ENCODE measurements around the gene AK8.

Gene AK8

DNA sequence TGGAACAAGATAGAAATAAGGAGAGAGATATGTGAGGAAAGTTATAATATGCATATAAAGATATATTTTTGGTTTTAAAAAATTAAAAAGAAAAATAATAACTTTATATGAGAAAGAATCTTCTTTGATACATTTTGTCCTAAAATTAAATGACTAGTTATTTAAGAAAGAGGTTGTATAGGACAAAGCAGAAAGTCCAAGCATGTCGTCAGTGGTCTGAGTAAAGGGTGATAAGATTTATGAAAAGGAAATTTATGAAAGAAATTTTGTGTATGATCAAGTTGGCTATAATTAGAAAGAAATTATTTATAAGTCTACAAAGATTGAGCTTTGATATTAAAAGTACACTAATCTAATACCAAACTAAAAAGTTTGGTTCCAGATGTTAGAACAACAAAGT, 175.8 kb downstream of the AK8 start:
- no peak for DNase-seq (ENCODE audit: extremely low read depth, low read depth)
- no peak overlapping the region for H3K4me3 ChIP-seq (replicated peaks; ENCODE audit: low read depth, low read length)
- TF ChIP-seq, protein P1, sequence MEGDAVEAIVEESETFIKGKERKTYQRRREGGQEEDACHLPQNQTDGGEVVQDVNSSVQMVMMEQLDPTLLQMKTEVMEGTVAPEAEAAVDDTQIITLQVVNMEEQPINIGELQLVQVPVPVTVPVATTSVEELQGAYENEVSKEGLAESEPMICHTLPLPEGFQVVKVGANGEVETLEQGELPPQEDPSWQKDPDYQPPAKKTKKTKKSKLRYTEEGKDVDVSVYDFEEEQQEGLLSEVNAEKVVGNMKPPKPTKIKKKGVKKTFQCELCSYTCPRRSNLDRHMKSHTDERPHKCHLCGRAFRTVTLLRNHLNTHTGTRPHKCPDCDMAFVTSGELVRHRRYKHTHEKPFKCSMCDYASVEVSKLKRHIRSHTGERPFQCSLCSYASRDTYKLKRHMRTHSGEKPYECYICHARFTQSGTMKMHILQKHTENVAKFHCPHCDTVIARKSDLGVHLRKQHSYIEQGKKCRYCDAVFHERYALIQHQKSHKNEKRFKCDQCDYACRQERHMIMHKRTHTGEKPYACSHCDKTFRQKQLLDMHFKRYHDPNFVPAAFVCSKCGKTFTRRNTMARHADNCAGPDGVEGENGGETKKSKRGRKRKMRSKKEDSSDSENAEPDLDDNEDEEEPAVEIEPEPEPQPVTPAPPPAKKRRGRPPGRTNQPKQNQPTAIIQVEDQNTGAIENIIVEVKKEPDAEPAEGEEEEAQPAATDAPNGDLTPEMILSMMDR (IDR thresholded peaks at IDR 0.05; ENCODE audit: low read depth, low read length, missing control alignments), result no peak

DNA sequence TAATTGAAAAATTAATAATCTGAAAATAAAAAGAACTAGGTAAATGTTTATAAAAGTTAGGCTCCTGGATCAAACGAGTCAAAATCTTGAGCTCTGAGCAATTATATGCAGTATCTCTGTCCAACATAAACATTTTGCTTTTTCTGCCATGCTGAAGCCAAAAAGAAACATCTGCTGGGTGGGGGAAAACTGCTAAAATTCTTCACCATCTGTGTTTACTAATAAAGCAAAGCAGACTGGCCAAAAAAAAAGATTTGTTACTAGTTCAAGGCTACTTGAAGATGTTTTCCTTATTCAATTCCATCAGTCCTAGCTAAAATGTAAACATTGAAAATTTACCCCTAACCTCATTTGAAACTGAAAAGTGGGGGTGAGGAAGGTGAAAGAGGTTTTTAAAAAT, 178.1 kb downstream of the AK8 start:
- peak; percentile 9 for DNase-seq (ENCODE audit: extremely low read depth, low read depth)
- TF ChIP-seq, protein P1 (IDR thresholded peaks at IDR 0.05; ENCODE audit: low read depth, low read length, missing control alignments), result no peak
- H3K4me3 ChIP-seq (replicated peaks; ENCODE audit: low read depth, low read length), result no peak overlapping the region

DNA sequence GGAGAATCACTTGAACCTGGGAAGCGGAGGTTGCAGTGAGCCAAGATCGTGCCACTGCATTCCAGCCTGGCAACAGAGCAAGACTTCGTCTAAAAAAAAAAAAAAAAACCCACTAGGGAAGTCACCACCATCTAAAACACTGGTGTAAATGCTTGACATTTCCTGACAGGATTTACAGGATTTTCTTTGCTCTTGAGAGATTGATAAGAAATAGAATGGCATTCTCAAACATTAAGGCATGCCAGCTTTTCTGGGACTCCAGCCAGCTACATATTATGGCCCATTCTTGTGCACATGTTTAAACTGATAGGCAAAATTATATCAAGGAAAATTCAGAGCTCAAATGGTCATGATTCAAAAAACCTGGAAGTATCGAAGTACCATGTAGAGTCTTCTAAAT, 179.1 kb downstream of the AK8 start:
- no peak for DNase-seq (ENCODE audit: extremely low read depth, low read depth)
- TF ChIP-seq, protein P1 (IDR thresholded peaks at IDR 0.05; ENCODE audit: low read depth, low read length, missing control alignments), result no peak
- H3K4me3 ChIP-seq (replicated peaks; ENCODE audit: low read depth, low read length), result no peak overlapping the region

- TF ChIP-seq, protein P1 (IDR thresholded peaks at IDR 0.05; ENCODE audit: low read depth, low read length, missing control alignments), result no peak
- DNase-seq (ENCODE audit: extremely low read depth, low read depth), result no peak
- no peak overlapping the region for H3K4me3 ChIP-seq (replicated peaks; ENCODE audit: low read depth, low read length)
Observed at GRCh38 chr9:132697230-132697629, 180.9 kb downstream of the AK8 start.

- TF ChIP-seq, protein P1 (IDR thresholded peaks at IDR 0.05; ENCODE audit: low read depth, low read length, missing control alignments), result peak; percentile 19
- DNase-seq (ENCODE audit: extremely low read depth, low read depth), result no peak
- no peak overlapping the region for H3K4me3 ChIP-seq (replicated peaks; ENCODE audit: low read depth, low read length)
Observed at GRCh38 chr9:132694144-132694543, 183.9 kb downstream of the AK8 start.

DNA sequence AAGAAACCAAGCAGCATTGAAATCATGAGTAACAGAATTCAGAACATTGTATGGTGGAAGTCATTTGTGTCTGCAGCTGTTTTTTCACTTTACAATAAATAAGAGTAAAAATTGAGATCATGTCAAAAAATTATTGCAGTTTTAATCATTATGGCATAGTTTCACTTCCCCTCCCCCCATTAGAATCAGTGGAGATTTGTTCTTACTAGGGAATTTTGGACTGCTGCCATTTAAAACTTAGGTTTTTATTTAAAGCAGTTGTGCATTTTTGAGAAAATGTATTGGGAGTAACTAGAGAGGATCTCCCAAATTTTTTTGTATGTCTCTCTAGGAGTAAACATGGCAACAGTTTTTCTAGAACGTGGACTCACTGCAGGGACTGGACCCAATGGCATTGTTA, 187.4 kb downstream of the AK8 start:
- no peak overlapping the region for H3K4me3 ChIP-seq (replicated peaks; ENCODE audit: low read depth, low read length)
- TF ChIP-seq, protein P1 (IDR thresholded peaks at IDR 0.05; ENCODE audit: low read depth, low read length, missing control alignments), result no peak
- DNase-seq (ENCODE audit: extremely low read depth, low read depth), result no peak

GRCh38 chr9:132683873-132684272, 194.2 kb downstream of the AK8 start:
- no peak overlapping the region for H3K4me3 ChIP-seq (replicated peaks; ENCODE audit: low read depth, low read length)
- DNase-seq (ENCODE audit: extremely low read depth, low read depth), result no peak
- TF ChIP-seq, protein P1 (IDR thresholded peaks at IDR 0.05; ENCODE audit: low read depth, low read length, missing control alignments), result no peak
